HG03457 (cell line): ENCODE measurements around the gene RXFP3.
"Not testable (repeated sequence)": the region's sequence is repeated elsewhere in the genome, so short reads cannot be mapped to it uniquely, and the experiment has no call there.

Experiments
- ATAC-seq: cut with Tn5 transposase; IDR thresholded peaks from one replicate; pipeline ENCODE4 v1.9.1; 2021; ENCODE audit warnings: moderate number of reproducible peaks; ENCODE audit not compliant: unreplicated experiment

Gene RXFP3

GRCh38 chr5:33933723-33934169 is 2.4 kb upstream of the RXFP3 start:
- peak; percentile 82 for ATAC-seq

- ATAC-seq, result peak; percentile 13
These were observed 2.0 kb upstream of the RXFP3 start for GRCh38 chr5:33934176-33934575.

GRCh38 chr5:33936004-33936380 is 194 bp upstream of the RXFP3 start:
- no peak for ATAC-seq

GRCh38 chr5:33937017-33937706 is 976 bp downstream of the RXFP3 start:
- no peak for ATAC-seq

- no peak for ATAC-seq
These were observed 1.7 kb downstream of the RXFP3 start for GRCh38 chr5:33937707-33938506.

- no peak for ATAC-seq
These were observed 2.3 kb downstream of the RXFP3 start for GRCh38 chr5:33938507-33938796.

GRCh38 chr5:33938881-33939280 is 2.7 kb downstream of the RXFP3 start:
- ATAC-seq, result no peak

- no peak for ATAC-seq
These were observed 3.5 kb downstream of the RXFP3 start for GRCh38 chr5:33939556-33940262.

- no peak for ATAC-seq
These were observed 4.9 kb downstream of the RXFP3 start for GRCh38 chr5:33941090-33941489.

GRCh38 chr5:33944543-33945132 is 8.5 kb downstream of the RXFP3 start:
- ATAC-seq, result no peak

GRCh38 chr5:33952175-33952574 is 16.0 kb downstream of the RXFP3 start:
- ATAC-seq, result not testable (repeated sequence)

- ATAC-seq, result no peak
These were observed 21.5 kb downstream of the RXFP3 start for GRCh38 chr5:33957577-33958150.

GRCh38 chr5:33958176-33958575 is 22.0 kb downstream of the RXFP3 start:
- ATAC-seq, result no peak

- no peak for ATAC-seq
These were observed 28.0 kb downstream of the RXFP3 start for GRCh38 chr5:33964132-33964700.

- no peak for ATAC-seq
These were observed 30.6 kb downstream of the RXFP3 start for GRCh38 chr5:33966805-33967204.

- no peak for ATAC-seq
These were observed 32.2 kb downstream of the RXFP3 start for GRCh38 chr5:33968211-33969005.

GRCh38 chr5:33969572-33970452 is 33.6 kb downstream of the RXFP3 start:
- ATAC-seq, result no peak

GRCh38 chr5:33973271-33973670 is 37.1 kb downstream of the RXFP3 start:
- no peak for ATAC-seq

GRCh38 chr5:33975852-33976251 is 39.7 kb downstream of the RXFP3 start:
- ATAC-seq, result no peak
